ENCODE results near the gene TLX1.

DNA sequence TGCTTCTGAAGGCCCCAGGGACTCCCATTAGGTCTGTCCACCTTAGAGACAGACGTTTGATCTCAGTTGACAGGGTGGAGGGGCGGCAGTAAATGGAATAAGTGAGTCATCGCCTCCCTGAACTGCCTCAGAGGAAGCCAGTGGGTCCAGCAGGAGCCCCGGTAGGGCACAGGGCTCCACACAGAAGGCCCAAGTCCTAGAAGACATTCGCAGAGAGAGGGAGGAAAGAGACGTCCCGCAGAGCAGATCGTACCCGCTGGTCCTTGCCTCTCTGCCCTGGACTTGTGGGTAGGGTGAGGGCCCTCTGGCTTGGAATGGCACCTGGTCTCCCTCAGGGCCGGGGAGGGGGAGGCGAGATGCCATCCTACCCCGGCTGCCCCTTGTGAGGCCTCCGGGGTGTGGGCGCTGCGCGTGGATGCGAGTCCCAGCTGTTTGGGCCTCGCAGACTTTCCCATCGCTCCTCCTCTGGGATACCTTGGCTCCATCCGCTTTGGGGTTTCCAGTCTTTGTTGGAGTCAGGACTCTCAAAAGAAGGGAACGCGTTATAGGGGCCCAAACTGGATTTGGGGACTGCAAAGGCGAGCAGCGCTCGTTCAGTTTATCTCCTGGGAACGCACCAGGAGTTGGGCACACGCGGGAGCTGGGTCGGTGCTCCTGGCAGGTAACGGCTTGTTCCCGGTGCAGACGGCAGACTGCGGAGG, 5.1 kb downstream of the TLX1 start:
- TF ChIP-seq CTCF (IDR thresholded peaks at IDR 0.05) (no peak), POLR2A (IDR thresholded peaks at IDR 0.05) (no peak)

All from esophagus squamous epithelium (tissue), 4 donors.